HG02970 (cell line): ENCODE data around the gene TLDC2.
"Not testable (repeated sequence)": the region's sequence is repeated elsewhere in the genome, so short reads cannot be mapped to it uniquely, and the experiment has no call there.

Source experiments
- ATAC-seq: cut with Tn5 transposase; IDR thresholded peaks from one replicate; pipeline ENCODE4 v1.9.1; 2021; ENCODE audit warnings: mild to moderate bottlenecking, moderate library complexity, moderate number of reproducible peaks; ENCODE audit not compliant: unreplicated experiment, low FRiP score

Gene TLDC2

DNA sequence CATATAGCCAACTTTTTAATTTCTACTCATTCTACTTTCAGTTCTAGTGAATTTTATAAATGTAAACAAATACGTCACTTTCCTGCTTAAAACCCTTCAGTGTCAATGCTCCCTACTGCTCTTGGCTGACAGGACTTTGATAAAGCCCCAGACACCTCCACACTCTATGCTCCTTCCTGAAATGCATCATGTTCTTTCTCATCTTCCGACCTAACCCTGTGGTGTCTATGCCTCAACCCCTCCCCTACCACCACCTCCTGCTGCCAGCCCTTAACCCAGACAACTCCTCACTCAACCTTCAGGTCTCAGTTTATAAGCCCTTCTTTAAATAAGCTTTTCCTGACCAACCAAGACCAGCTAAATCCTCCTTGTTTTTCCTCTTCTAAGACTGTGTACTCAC lies 19.1 kb downstream of the TLDC2 start:
- ATAC-seq, result no peak

DNA sequence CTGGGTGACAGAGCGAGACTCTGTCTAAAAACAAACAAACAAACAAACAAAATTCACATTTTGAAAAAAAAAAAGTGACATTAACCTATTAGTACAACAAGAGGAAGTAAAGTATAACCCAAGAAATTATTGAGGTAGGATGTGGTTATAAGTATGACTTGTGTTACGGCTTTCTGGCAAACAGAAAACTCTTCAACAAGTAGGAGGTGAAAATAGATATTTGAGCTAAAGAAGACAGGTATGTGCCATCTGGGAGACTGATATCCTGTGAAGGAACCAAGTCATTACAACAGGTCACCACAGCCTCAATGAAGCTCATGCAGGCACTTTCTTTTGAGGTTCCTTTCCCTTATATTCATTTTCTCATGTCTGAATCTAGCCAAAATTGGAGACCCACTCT lies 28.8 kb downstream of the TLDC2 start:
- ATAC-seq, result no peak

DNA sequence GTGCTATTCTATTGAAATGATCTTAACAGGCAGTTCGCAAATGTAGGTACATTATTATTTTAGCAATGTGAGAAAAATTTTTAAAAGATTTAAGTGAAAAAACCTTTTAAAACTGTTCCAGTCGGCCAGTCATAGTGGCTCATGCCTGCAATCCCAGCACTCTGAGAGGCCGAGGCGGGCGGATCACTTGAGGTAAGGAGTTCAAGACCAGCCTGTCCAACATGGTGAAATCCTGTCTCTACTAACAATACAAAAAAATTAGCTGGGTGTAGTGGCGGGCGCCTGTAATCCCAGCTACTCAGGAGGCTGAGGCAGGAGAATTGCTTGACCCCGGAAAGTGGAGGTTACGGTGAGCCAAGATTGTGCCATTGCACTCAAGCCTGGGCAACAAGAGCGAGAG lies 29.6 kb downstream of the TLDC2 start:
- ATAC-seq, result not testable (repeated sequence)

DNA sequence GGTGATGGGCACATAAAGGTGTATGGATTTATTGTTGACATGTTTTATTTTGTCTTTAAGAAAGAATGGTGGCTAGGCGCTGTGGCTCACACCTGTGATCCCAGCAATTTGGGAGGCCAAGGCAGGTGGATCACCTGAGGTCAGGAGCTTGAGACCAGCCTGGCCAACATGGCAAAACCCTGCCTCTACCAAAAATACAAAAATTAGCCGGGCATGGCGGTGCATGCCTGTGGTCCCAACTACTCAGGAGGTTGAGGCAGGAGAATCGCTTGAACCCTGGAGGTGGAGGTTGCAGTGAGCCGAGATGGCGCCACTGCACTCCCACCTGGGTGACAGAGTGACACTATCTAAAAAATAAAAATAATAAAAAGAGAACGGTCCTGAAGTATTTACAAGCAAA lies 30.1 kb downstream of the TLDC2 start:
- ATAC-seq, result not testable (repeated sequence)

DNA sequence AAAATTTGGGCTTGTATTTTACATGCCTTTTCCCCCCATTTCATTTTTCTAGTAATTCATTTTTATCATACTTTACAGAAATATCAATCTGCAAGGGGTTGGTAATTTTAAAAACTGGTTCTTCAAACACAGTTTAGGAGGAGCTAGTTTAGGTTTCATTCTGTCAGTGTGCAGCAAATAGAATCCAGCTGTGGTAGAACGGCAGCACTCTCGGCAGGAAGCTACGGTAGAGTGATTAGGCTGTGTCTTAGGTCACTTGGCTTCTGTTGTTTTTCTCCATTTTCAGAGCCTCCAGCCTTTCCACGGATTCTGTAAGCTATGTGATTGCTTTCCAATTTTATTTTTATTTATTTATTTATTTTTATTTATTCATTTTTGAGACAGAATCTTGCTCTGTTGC lies 32.7 kb downstream of the TLDC2 start:
- ATAC-seq, result no peak

DNA sequence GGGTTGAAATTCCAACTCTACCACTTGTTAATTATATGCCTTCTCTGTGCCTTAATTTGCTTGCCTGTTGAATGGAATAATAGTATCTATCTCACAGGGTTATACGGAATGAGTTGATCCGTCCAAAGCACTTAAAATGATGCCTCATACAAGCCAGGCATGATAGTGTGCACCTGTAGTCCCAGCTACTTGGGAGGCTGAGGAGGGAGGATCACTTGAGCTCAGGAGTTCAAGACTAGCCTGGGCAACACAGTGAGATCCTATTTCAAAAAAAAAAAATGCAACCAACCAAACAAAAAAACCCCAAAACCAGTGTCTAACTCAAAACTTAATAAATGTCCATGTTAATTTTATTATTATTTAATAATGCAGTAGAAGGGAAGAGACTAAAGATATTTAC lies 40.3 kb downstream of the TLDC2 start:
- no peak for ATAC-seq

DNA sequence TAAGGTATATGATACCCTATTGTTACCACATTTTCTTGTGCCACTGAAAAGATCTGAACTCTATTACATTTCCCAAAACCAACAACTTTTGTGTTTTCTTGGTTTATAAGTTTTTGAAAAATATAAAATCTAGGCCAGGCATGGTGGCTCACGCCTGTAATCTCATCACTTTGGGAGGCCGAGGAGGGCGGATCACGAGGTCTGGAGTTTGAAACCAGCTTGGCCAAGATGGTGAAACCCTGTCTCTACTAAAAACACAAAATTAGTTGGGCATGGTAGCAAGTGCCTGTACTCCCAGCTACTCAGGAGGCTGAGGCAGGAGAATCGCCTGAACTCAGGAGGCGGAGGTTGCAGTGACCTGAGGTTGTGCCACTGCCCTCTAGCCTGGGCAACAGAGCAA lies 41.3 kb downstream of the TLDC2 start:
- ATAC-seq, result no peak

DNA sequence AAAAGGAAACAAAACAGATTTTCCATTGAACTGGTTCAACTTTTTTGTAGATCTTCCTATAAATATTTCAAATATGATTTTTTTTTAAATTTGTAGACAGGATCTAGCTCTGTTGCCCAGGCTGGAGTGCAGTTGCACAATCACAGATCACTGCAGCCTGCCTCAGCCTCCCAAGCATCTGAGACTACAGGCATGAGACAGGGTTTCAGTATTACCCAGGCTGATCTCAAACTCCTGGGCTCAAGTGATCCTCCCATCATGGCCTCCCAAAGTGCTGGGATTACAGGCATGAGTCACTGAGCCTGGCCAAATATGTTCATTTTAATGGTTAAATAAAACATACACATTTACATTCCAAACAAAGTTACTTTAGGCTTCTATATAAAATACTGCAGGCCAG lies 42.0 kb downstream of the TLDC2 start:
- ATAC-seq, result no peak

DNA sequence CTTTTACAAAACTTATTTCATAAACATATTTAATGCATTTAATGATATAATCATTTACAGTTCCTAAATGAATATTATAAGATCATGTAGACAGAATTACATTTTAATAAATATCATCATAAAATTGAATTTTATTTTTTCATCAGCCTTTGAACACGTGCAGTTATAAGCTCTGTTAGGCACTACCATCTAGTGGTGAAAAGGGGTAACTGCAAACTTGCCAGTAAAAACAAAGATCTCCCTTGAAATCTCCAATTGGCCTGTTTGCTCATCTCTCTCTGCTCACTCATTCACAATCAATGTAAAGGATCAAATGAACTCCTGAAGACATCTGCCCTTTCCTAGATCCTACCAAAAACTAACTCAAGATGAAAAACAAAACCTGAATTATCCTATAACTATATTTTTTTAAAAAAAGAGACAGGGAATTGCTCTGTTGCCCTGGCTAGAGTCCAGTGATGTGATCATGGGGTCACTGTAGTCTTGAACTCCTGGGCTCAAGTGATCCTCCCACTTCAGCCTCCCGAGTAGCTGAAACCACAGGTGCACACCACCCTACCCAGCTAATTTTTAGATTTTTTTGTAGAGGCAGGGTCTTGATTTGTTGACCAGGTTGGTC lies 43.9 kb downstream of the TLDC2 start:
- no peak for ATAC-seq

DNA sequence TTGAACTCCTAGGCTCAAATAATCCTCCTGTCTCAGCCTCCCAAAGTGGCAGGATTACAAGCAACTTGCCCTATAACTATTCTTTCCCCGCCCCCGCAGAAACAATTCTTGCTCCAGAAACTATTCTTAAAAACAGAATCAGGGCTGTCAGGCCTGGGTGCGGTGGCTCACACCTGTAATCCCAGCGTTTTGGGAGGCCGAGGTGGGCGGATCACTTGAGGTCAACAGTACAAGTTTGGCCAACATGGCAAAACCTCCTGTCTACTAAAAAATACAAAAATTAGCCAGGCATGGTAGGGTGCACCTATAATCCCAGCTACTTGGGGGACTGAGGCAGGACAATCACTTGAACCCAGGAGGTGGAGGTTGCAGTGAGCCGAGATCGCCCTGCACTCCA lies 44.4 kb downstream of the TLDC2 start:
- no peak for ATAC-seq

DNA sequence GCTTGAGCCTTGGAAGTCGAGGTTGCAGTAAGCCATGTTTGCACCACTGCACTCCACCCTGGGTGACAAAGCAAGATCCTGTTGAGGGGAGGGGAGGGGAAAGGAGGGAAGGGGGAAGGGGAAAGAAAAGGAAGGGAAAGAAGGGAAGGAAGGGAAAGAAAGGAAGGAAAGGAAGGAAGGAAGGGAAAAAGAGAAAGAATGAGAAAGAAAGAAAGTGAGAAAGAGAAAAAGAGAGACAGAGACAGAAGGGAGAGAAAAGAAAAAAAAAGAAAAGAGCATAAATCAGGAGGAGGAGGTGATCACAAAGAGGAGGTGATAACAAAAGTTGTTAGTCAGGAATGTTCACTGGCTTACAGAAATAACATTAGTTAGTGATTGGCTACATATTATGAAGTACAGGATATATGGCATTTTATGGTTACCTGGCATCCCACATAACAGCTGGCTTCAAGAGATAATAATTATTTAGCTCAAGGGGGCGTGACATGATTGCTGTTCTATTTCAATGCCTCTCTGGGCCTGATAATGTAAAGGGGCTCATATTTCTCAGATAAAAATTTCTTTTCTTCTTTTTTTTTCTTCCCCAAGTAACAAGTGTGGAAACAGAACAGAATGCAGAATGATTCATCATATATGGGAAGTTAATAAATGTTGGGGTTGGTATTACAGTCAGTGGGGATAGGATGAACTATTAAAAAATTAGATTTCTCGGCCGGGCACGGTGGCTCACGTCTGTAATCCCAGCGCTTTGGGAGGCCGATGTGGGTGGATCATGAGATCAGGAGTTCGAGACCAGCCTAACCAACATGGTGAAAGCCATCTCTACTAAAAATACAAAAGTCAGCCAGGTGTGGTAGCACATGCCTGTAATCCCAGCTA lies 48.5 kb downstream of the TLDC2 start:
- no peak for ATAC-seq

DNA sequence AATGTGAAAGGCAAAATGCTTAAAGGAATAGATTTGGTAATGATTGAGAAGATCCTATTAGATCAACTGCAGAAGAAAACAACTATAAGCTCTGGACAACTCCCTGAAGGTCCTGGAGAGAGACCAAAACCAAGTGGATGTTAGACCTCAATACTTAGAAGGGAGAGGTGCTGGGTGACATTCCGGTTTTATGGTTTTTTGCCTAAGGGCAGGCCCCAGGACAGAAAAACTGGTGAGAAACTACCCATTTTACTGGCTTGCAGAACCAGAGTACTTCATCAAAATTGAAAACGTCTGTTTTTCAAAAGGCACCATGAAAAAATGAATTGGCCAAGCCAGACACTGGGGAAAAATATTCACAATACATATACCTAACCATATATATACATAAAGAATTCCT lies 49.3 kb downstream of the TLDC2 start:
- no peak for ATAC-seq

DNA sequence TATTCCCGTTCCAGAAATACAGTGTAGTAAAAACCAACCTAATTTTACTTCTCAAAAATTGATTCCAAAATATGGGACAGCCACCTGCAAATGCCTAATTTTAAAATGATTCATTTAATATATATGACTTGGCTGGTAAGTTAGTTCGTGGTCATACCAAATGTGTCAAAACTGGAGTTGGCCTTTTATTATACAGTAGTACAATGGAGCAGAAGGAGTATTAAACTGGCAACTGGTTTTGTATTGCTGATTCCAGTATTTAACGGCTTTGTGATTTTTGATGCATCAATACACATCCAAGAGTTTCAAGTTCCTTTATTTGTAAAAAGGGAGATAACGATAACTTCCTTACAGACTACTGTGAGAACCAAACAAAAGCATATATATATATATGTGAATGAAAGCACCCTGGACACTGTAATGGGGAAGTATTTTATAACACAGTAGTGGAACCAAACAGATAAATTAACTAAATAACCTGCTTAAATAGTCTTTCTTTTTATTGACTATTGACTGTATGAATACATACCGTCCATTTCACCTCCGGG lies 50.8 kb downstream of the TLDC2 start:
- no peak for ATAC-seq

DNA sequence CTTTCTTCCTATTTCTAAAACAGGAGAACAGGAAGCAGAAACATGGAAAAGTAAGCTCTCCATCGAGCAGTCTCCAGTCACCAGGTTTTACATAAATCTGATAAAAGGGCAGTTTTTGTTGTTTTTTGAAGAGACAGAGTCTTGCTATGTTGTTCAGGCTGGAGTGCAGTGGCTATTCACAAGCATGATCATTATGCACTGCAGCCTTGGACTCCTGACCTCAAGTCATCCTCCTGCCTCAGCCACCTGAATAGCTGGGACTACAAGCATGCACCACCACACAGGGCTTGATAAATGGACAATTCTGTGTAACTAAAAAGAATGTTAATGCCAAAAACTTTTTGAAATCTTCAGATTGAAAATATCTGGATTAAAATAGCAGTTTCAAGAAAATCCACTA lies 51.8 kb downstream of the TLDC2 start:
- no peak for ATAC-seq

DNA sequence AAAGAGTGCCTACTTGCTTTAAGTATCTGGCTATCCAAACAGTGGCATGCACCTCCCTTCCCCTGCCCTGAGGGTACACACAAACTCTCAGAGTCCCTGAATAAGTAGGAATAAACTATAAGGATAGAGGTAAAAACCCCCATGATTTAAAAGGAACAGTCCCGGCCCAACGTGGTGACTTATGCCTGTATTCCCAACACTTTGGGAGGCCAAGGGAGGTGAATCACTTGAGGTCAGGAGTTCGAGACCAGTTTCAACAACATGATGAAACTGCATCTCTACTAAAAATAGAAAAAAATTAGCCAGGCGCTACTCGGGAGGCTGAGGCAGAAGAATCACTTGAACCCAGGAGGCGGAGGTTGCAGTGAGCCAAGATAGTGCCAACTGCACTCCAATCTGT lies 53.4 kb downstream of the TLDC2 start:
- ATAC-seq, result no peak

DNA sequence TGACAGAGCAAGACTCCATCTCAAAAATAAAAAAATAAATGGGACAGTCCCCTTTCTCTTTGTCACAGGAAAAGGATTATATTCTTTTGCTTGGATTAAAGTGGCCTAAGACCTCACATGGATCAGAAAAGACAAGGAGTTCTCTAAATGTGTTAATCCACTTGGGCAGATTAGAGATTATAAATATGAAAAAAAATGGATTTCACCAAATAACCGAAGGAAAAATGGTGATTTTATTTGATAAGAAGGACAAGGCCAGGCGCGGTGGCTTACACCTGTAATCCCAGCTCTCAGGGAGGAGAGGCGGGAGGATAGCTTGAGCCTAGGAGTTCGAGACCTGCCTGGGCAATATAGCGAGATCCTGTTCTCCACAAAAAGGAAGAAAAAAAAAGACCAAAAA lies 53.8 kb downstream of the TLDC2 start:
- no peak for ATAC-seq

DNA sequence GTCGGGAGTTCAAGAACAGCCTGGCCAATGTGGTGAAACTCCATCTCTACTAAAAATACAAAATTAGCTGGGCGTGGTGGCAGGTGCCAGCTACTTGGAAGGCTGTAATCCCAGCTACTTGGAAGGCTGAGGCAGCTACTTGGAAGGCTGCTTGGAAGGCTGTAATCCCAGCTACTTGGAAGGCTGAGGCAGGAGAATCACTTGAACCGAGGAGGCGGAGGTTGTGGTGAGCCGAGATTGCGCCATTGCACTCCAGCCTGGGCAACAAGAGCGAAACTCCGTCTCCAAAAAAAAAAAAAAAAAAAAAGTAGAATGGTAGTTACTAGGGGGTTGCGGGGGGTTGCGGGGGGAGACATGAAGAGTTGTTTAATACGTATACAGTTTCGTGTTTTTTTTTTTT lies 56.1 kb downstream of the TLDC2 start:
- not testable (repeated sequence) for ATAC-seq

DNA sequence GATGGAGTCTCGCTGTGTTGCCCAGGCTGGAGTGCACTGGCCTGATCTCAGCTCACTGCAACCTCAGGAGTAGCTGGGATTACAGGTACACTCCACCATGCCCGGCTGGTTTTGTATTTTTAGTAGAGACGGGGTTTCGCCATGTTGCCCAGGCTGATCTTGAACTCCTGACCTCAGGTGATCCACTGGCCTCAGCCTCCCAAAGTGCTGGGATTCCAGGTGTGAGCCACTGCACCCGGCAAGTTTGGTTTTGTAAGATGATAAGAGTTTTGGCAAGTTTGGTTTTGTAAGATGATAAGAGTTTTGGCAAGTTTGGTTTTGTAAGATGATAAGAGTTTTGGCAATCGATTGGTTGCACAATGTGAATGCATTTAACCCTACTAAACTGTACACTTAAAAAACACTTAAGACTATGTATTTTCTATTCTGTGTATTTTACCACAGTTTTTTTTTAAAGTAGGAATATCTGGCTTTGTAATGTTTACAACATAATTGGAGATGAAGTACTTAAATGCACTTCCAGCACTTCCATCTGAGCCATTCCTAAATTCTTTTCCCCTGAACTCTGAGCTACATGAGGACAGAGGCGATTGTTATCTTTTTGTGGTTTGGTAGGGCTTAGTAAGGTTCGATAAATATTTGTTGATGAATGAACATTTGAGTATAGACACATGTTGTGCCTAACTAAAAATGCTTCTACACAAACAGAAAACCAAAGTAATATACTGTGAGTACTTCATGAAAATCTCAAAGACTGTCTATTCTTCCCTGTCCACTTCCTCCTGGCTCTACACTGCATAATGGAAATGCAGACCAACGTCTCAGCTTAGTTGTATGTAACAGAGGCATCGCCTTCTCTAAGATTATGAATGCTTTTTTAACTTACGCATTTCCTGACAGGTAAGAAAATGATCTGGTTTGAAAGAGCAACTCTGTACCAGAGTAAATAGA lies 56.8 kb downstream of the TLDC2 start:
- ATAC-seq, result no peak

DNA sequence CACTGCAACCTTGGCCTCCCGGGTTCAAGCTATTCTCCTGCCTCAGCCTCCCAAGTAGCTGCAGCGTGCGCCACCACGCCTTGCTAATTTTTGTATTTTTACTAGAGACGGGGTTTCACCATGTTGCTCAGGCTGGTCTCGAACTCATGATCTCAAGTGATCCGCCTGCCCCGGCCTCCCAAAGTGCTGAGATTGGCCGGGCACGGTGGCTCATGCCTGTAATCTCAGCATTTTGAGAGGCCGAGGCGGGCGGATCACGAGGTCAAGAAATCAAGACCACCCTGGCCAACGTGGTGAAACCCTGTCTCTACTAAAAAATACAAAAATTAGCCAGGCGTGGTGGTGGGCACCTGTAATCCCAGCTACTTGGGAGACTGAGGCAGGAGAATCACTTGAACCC lies 57.6 kb downstream of the TLDC2 start:
- not testable (repeated sequence) for ATAC-seq

DNA sequence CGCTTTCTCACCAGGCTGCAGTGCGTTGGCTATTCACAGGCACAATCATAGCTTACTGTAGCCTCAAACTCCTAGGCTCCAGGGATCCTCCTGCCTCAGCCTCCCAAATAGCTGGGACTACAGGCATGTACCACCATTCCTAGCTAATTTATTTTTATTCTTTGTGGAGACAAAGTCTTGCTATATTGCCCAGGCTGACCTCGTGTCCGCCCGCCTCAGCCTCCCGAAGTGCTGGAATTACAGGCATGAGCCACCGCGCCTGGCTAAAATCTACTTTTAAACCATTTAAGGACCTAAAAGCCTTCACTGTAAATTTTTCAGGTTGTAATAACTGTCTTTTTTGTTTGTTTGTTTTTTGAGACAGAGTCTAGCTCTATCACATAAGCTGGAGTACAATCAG lies 60.4 kb downstream of the TLDC2 start:
- ATAC-seq, result no peak
